Mammary epithelial cell (primary cell): Measurements from ENCODE around the gene S1PR2.

Source experiments
- EZH2 ChIP-seq: IDR thresholded peaks from 2 replicates; pipeline ENCODE4 v1.6.1; 2012; ENCODE audit warnings: low read length, inconsistent platforms, borderline replicate concordance
- TF ChIP-seq, protein P1 (sequence below), 2 donors: IDR thresholded peaks in 1 of 2; conservative IDR thresholded peaks in 1 of 2; 2 replicates each; pipeline ENCODE4 v1.5.1; 2011 to 2012; ENCODE audit warnings: inconsistent platforms in 2 of 2, low read length in 2 of 2, mild to moderate bottlenecking in 2 of 2, control low read depth in 1 of 2, low read depth in 1 of 2; ENCODE audit not compliant: insufficient read depth in 1 of 2; ENCODE audit errors: extremely low read depth in 1 of 2

DNA sequence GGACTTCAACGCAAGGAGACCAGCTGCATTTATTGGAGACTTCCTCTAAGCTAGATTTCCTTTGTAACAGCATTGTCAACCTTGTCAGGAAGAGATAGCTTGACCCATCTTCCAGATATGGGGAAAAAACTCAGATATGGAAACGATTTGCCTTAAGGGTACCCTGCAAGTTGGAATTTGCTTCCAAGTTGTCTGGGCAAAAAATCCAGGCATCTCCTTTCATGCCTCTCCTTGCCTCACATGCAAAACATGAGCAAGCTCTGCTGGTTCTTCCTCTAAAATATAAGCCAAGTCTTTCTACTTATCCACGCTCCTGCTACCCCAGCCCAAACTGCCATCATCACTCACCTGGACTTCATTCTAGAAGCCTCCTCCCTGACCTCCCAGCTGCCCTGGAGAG, 30.0 kb downstream of the S1PR2 start:
- no peak for TF ChIP-seq EZH2
- TF ChIP-seq, protein P1, sequence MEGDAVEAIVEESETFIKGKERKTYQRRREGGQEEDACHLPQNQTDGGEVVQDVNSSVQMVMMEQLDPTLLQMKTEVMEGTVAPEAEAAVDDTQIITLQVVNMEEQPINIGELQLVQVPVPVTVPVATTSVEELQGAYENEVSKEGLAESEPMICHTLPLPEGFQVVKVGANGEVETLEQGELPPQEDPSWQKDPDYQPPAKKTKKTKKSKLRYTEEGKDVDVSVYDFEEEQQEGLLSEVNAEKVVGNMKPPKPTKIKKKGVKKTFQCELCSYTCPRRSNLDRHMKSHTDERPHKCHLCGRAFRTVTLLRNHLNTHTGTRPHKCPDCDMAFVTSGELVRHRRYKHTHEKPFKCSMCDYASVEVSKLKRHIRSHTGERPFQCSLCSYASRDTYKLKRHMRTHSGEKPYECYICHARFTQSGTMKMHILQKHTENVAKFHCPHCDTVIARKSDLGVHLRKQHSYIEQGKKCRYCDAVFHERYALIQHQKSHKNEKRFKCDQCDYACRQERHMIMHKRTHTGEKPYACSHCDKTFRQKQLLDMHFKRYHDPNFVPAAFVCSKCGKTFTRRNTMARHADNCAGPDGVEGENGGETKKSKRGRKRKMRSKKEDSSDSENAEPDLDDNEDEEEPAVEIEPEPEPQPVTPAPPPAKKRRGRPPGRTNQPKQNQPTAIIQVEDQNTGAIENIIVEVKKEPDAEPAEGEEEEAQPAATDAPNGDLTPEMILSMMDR (conservative IDR thresholded peaks at IDR 0.05 in 1 of 2, IDR thresholded peaks at IDR 0.05 in 1 of 2; ENCODE audit: extremely low read depth in 1 of 2, insufficient read depth in 1 of 2, low read depth in 1 of 2, low read length in 2 of 2), result no peak
